Fibroblast of pulmonary artery (primary cell): ENCODE data around the gene KLHL12.
A peak's percentile ranks its signal among the peaks of the same experiment; 100 is the strongest.

Experiments used
- DNase-seq: peaks from one replicate; pipeline ENCODE4 v3.0.0-alpha.2; 2010; ENCODE audit warnings: low read depth
- H3K4me3 ChIP-seq: replicated peaks from 2 replicates; pipeline ENCODE4 v1.5.1; 2011; ENCODE audit warnings: low read depth, mild to moderate bottlenecking, control low read depth, low read length, moderate library complexity
- CTCF ChIP-seq: IDR thresholded peaks from 2 replicates; pipeline ENCODE4 v1.5.1; 2011; ENCODE audit warnings: mild to moderate bottlenecking, control low read depth, low read length, inconsistent platforms; ENCODE audit errors: missing control alignments

Gene KLHL12

GRCh38 chr1:202871367-202871766 lies 55.7 kb downstream of the KLHL12 start:
- no peak for TF ChIP-seq CTCF
- no peak for DNase-seq
- no peak overlapping the region for H3K4me3 ChIP-seq

- no peak for TF ChIP-seq CTCF
- no peak for DNase-seq
- no peak overlapping the region for H3K4me3 ChIP-seq
Observed at GRCh38 chr1:202862679-202863560, 64.1 kb downstream of the KLHL12 start.

GRCh38 chr1:202861420-202862132 lies 65.5 kb downstream of the KLHL12 start:
- H3K4me3 ChIP-seq = peak overlapping the region; percentile 67
- DNase-seq = peak; percentile 87
- no peak for TF ChIP-seq CTCF

GRCh38 chr1:202860744-202861419 lies 66.2 kb downstream of the KLHL12 start:
- no peak for TF ChIP-seq CTCF
- H3K4me3 ChIP-seq = peak overlapping the region; percentile 67
- DNase-seq = peak; percentile 30

GRCh38 chr1:202858789-202859414 lies 68.1 kb downstream of the KLHL12 start:
- peak; percentile 53 for DNase-seq
- TF ChIP-seq CTCF = no peak
- H3K4me3 ChIP-seq = no peak overlapping the region

- no peak for TF ChIP-seq CTCF
- DNase-seq = peak; percentile 95
- H3K4me3 ChIP-seq = no peak overlapping the region
Observed at GRCh38 chr1:202858331-202858730, 68.7 kb downstream of the KLHL12 start.
